Mesenchymal stem cell (in vitro differentiated cells and primary cell): ENCODE data around the gene PGGT1B.
A peak's percentile ranks its signal among the peaks of the same experiment; 100 is the strongest.

Experiments
- DNase-seq: peaks from one replicate; pipeline ENCODE4 v3.0.0-alpha.2; 2013
- H2AFZ ChIP-seq: one replicate; pipeline ENCODE4 v1.6.1; 2013; ENCODE audit warnings: low read depth, mild to moderate bottlenecking, control low read depth, inconsistent platforms, low read length, moderate library complexity
- H2AK5ac ChIP-seq: 2 replicates; pipeline ENCODE4 v1.6.1; 2013; ENCODE audit warnings: low read length, moderate library complexity, mild to moderate bottlenecking, inconsistent platforms; ENCODE audit not compliant: severe bottlenecking
- H2BK120ac ChIP-seq: one replicate; pipeline ENCODE4 v1.6.1; 2013; ENCODE audit warnings: low read depth, mild to moderate bottlenecking, inconsistent platforms, low read length, moderate library complexity
- H2BK12ac ChIP-seq, 2 experiments: one replicate each; pipeline ENCODE4 v1.6.1; 2013; ENCODE audit warnings: inconsistent platforms in 2 of 2, low read length in 2 of 2, mild to moderate bottlenecking in 2 of 2, moderate library complexity in 2 of 2, control low read depth in 1 of 2
- H2BK15ac ChIP-seq: one replicate; pipeline ENCODE4 v1.6.1; 2013; ENCODE audit warnings: mild to moderate bottlenecking, low read depth, inconsistent platforms; ENCODE audit not compliant: poor library complexity, severe bottlenecking
- H2BK5ac ChIP-seq: 2 replicates; pipeline ENCODE4 v1.6.1; 2013; ENCODE audit warnings: low read depth, mild to moderate bottlenecking, low read length, control low read depth, inconsistent platforms; ENCODE audit not compliant: poor library complexity, severe bottlenecking
- H3K14ac ChIP-seq, 2 experiments: one replicate each; pipeline ENCODE4 v1.6.1; 2013; ENCODE audit warnings: inconsistent platforms in 2 of 2, low read length in 2 of 2, control low read depth in 1 of 2, mild to moderate bottlenecking in 1 of 2, moderate library complexity in 1 of 2
- H3K18ac ChIP-seq, 2 experiments: one replicate each; pipeline ENCODE4 v1.6.1; 2013; ENCODE audit warnings: inconsistent platforms in 2 of 2, low read length in 2 of 2, control low read depth in 1 of 2, low read depth in 1 of 2, mild to moderate bottlenecking in 1 of 2
- H3K23ac ChIP-seq, 2 experiments: one replicate each; pipeline ENCODE4 v1.6.1; 2013; ENCODE audit warnings: inconsistent platforms in 2 of 2, low read length in 2 of 2, mild to moderate bottlenecking in 2 of 2, moderate library complexity in 2 of 2, control low read depth in 1 of 2
- H3K27ac ChIP-seq: 2 replicates; pipeline ENCODE4 v1.5.1; 2013; ENCODE audit warnings: mild to moderate bottlenecking, moderate library complexity, low read length, control low read depth, inconsistent platforms; ENCODE audit not compliant: poor library complexity, severe bottlenecking
- H3K27me3 ChIP-seq, 2 experiments: 2 replicates each; pipeline versions ENCODE4 v1.6.1 to v1.7.0; 2013; ENCODE audit warnings: low read length in 2 of 2, mild to moderate bottlenecking in 2 of 2, moderate library complexity in 2 of 2, control low read depth in 1 of 2, inconsistent platforms in 1 of 2; ENCODE audit not compliant: control insufficient read depth in 1 of 2, insufficient read depth in 1 of 2
- H3K36me3 ChIP-seq, 2 experiments: 2 replicates each; pipeline versions ENCODE4 v1.6.1 to v1.7.0; 2013; ENCODE audit warnings: low read length in 2 of 2, control low read depth in 1 of 2, inconsistent platforms in 1 of 2, low read depth in 1 of 2, mild to moderate bottlenecking in 1 of 2; ENCODE audit not compliant: insufficient read depth in 2 of 2, control insufficient read depth in 1 of 2
- H3K4ac ChIP-seq, 2 experiments: one replicate each; pipeline ENCODE4 v1.6.1; 2013; ENCODE audit warnings: inconsistent platforms in 2 of 2, low read length in 2 of 2, mild to moderate bottlenecking in 2 of 2, moderate library complexity in 2 of 2, control low read depth in 1 of 2, low read depth in 1 of 2
- H3K4me1 ChIP-seq: 2 replicates; pipeline ENCODE4 v1.6.1; 2013; ENCODE audit warnings: low read depth, low read length, control low read depth; ENCODE audit not compliant: control insufficient read depth, insufficient read depth
- H3K4me2 ChIP-seq: 2 replicates; pipeline ENCODE4 v1.6.1; 2013; ENCODE audit warnings: low read length, mild to moderate bottlenecking, inconsistent platforms; ENCODE audit not compliant: poor library complexity, severe bottlenecking
- H3K4me3 ChIP-seq, 2 experiments: 2 replicates each; pipeline versions ENCODE4 v1.5.1 to v1.7.0; 2013; ENCODE audit warnings: low read length in 2 of 2, mild to moderate bottlenecking in 2 of 2, control low read depth in 1 of 2, low read depth in 1 of 2; ENCODE audit not compliant: insufficient read depth in 1 of 2
- H3K79me1 ChIP-seq: replicated peaks from 2 replicates; pipeline ENCODE4 v1.6.1; 2013; ENCODE audit warnings: mild to moderate bottlenecking, control low read depth, low read length, inconsistent platforms; ENCODE audit not compliant: poor library complexity, severe bottlenecking
- H3K9ac ChIP-seq: 2 replicates; pipeline ENCODE4 v1.7.0; 2013; ENCODE audit warnings: mild to moderate bottlenecking, low read length, moderate library complexity
- H3K9me3 ChIP-seq: 2 replicates; pipeline ENCODE4 v1.7.0; 2013; ENCODE audit warnings: mild to moderate bottlenecking, low read length; ENCODE audit not compliant: control insufficient read depth
- H4K8ac ChIP-seq: one replicate; pipeline ENCODE4 v1.6.1; 2013; ENCODE audit warnings: inconsistent platforms, mild to moderate bottlenecking, low read length, moderate library complexity
- H4K91ac ChIP-seq: one replicate; pipeline ENCODE4 v1.6.1; 2013; ENCODE audit warnings: mild to moderate bottlenecking, low read length, inconsistent platforms
- WGBS: methylation state at CpG from one replicate; pipeline ENCODE4 v1.1.7; 2013; ENCODE audit warnings: mixed read lengths; 5-methylcytosine and 5-hydroxymethylcytosine counted together

Gene PGGT1B

GRCh38 chr5:115168829-115169486 is 93.7 kb downstream of the PGGT1B start:
- H3K4me3 ChIP-seq: peak overlapping the region; percentile 73 to 91
- no peak overlapping the region for H3K14ac ChIP-seq
- H4K91ac ChIP-seq: no peak overlapping the region
- peaks cover 0 to 4% of the 10 kb centered on the region in 2 experiments for H3K36me3 ChIP-seq
- peak overlapping the region; percentile 74 for H3K9ac ChIP-seq
- H3K18ac ChIP-seq: no peak overlapping the region
- H3K4me2 ChIP-seq: peak overlapping the region; percentile 94
- no peak overlapping the region for H3K4ac ChIP-seq
- H2AK5ac ChIP-seq: no peak overlapping the region
- 3% methylated on average over 31 of the region's 41 CpGs for WGBS
- peak overlapping the region; percentile 86 for H2BK15ac ChIP-seq
- H3K23ac ChIP-seq: no peak overlapping the region
- no peak for DNase-seq
- no peak overlapping the region for H4K8ac ChIP-seq
- no peak overlapping the region for H3K27ac ChIP-seq
- peaks cover 8% of the 10 kb centered on the region for H3K9me3 ChIP-seq
- H2BK12ac ChIP-seq: no peak overlapping the region
- H2BK5ac ChIP-seq: no peak overlapping the region
- peaks cover 6% of the 10 kb centered on the region for H3K4me1 ChIP-seq
- H2AFZ ChIP-seq: peak overlapping the region; percentile 89
- peaks cover 17% of the 10 kb centered on the region for H3K79me1 ChIP-seq
- peaks cover 6 to 87% of the 10 kb centered on the region in 2 experiments for H3K27me3 ChIP-seq
- H2BK120ac ChIP-seq: no peak overlapping the region

DNA sequence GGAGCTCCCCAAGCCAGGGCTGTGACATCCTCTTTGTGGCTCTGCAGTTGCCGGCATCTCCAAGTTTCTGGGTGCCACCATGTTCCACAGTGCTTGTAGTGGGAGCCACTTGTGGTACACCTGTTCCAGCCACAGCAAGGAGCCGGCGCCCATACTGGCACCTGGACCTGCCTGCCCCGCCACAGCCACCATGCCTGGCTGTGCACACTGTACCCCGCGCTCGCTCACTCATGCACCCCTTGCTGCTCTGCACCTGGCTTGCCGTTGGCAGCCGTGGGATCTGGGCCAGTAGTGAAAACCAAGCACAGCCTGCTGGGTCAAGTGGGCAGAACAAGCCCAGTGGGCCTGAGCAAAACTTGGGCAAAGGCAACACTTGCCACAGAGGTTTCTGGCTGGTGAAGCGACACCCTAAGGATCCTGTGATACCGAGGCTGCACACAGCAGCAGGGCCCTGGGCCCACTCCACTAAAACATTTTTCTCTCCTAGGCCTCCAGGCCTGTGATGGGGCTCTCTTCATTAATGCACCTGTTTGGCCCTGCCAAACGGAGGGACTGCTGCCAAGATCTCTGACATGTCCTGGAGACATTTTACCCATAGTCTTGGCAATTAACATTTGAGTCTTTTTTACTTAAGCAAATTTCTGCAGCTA is 95.8 kb downstream of the PGGT1B start:
- Histone ChIP-seq H2BK15ac (no peak overlapping the region), H4K8ac (no peak overlapping the region), H3K18ac (no peak overlapping the region), H3K4me3 (no peak overlapping the region), H3K14ac (no peak overlapping the region), H3K4me1 (peaks cover 6% of the 10 kb centered on the region), H3K23ac (no peak overlapping the region), H2AFZ (no peak overlapping the region), H3K27ac (no peak overlapping the region), H3K4ac (no peak overlapping the region), H4K91ac (peak overlapping the region; percentile 3), H2BK120ac (no peak overlapping the region), H2BK12ac (no peak overlapping the region), H3K9me3 (peaks cover 8% of the 10 kb centered on the region), H3K4me2 (no peak overlapping the region), H3K27me3 (peaks cover 0 to 68% of the 10 kb centered on the region in 2 experiments), H2AK5ac (no peak overlapping the region), H2BK5ac (no peak overlapping the region), H3K9ac (no peak overlapping the region), H3K79me1 (peaks cover 17% of the 10 kb centered on the region), H3K36me3 (peaks cover 0 to 4% of the 10 kb centered on the region in 2 experiments)
- WGBS: 94% methylated on average over 12 of the region's 12 CpGs
- DNase-seq: no peak

- H2BK120ac ChIP-seq: no peak overlapping the region
- H3K14ac ChIP-seq: no peak overlapping the region
- no peak overlapping the region for H2BK15ac ChIP-seq
- peaks cover 0 to 4% of the 10 kb centered on the region in 2 experiments for H3K36me3 ChIP-seq
- H3K27ac ChIP-seq: no peak overlapping the region
- H2AFZ ChIP-seq: no peak overlapping the region
- no peak overlapping the region for H3K9ac ChIP-seq
- H2BK5ac ChIP-seq: no peak overlapping the region
- no peak overlapping the region for H4K8ac ChIP-seq
- no peak overlapping the region for H2AK5ac ChIP-seq
- no peak overlapping the region for H3K18ac ChIP-seq
- no peak overlapping the region for H3K23ac ChIP-seq
- peaks cover 17% of the 10 kb centered on the region for H3K79me1 ChIP-seq
- peaks cover 8% of the 10 kb centered on the region for H3K9me3 ChIP-seq
- H3K4me3 ChIP-seq: no peak overlapping the region
- no peak overlapping the region for H2BK12ac ChIP-seq
- DNase-seq: no peak
- H3K4me1 ChIP-seq: peaks cover 6% of the 10 kb centered on the region
- H3K27me3 ChIP-seq: peaks cover 0 to 57% of the 10 kb centered on the region in 2 experiments
- H4K91ac ChIP-seq: no peak overlapping the region
- WGBS: 84% methylated on average over 5 of the region's 5 CpGs
- no peak overlapping the region for H3K4ac ChIP-seq
- H3K4me2 ChIP-seq: no peak overlapping the region
Measured at GRCh38 chr5:115165790-115166189, 96.9 kb downstream of the PGGT1B start.

DNA sequence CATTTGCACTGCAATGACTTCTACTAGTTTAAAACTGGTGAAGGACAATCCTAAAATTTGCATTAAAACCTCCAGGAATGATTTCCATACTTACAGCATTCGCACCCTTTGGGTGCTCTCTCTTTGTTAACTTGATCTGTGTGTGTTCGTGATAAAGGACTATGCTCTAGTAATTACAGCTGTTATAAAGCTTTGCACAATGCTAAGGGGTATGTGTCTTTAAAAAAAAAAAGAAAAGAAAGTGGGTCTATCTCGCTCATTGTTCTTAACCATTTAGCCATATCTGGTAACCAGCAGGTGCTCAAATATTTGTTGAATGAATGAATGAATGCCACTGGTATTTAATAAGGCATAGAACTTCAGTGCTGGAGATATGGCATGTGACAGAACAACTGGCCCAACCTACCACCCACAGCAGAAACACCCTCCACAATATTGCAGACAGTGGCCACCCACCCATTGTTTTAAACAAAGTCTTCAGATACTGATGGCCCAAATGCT is 101.7 kb downstream of the PGGT1B start:
- no peak overlapping the region for H3K4me3 ChIP-seq
- H3K9me3 ChIP-seq: peaks cover 11% of the 10 kb centered on the region
- peaks cover 7% of the 10 kb centered on the region for H3K79me1 ChIP-seq
- H3K27ac ChIP-seq: no peak overlapping the region
- WGBS: 90% methylated on average over 3 of the region's 3 CpGs
- no peak overlapping the region for H3K9ac ChIP-seq
- H2AK5ac ChIP-seq: no peak overlapping the region
- no peak overlapping the region for H4K91ac ChIP-seq
- no peak overlapping the region for H3K4me2 ChIP-seq
- H3K36me3 ChIP-seq: peaks cover 0 to 4% of the 10 kb centered on the region in 2 experiments
- H3K14ac ChIP-seq: no peak overlapping the region
- no peak overlapping the region for H3K18ac ChIP-seq
- no peak overlapping the region for H2BK120ac ChIP-seq
- no peak overlapping the region for H2BK5ac ChIP-seq
- no peak overlapping the region for H3K4ac ChIP-seq
- no peak overlapping the region for H3K23ac ChIP-seq
- no peak overlapping the region for H2AFZ ChIP-seq
- H3K4me1 ChIP-seq: no peaks in the 10 kb centered on the region
- H2BK15ac ChIP-seq: no peak overlapping the region
- peaks cover 0 to 26% of the 10 kb centered on the region in 2 experiments for H3K27me3 ChIP-seq
- H4K8ac ChIP-seq: no peak overlapping the region
- no peak for DNase-seq
- no peak overlapping the region for H2BK12ac ChIP-seq
